ENCODE results near the gene ZYG11B. TPM values are rescaled to one million over a fixed set of nuclear protein-coding genes. Genes with fewer than 3 reads are reported as not detected.
"Not testable (repeated sequence)": the region's sequence is repeated elsewhere in the genome, so short reads cannot be mapped to it uniquely, and the experiment has no call there.

The ZYG11B gene
- polyA plus RNA-seq, 1 donor from 2014 or later, result 48.7 TPM

GRCh38 chr1:52727956-52728656 lies 1.9 kb downstream of the ZYG11B start:
- no peaks in the 10 kb centered on the region for H3K36me3 ChIP-seq (ENCODE audit: insufficient read depth, low read length)
- H4K20me1 ChIP-seq (ENCODE audit: insufficient read depth), result no peaks in the 10 kb centered on the region
- H2AFZ ChIP-seq (ENCODE audit: low read depth, low read length), result no peak overlapping the region
- H3K9me2 ChIP-seq (ENCODE audit: insufficient read depth, low read length), result no peaks in the 10 kb centered on the region
- peak overlapping the region; percentile 81 for H3K4me2 ChIP-seq (ENCODE audit: low read length)
- H3K79me2 ChIP-seq (replicated peaks; ENCODE audit: insufficient read depth, low read length), result peaks cover 54% of the 10 kb centered on the region
- H3K9me3 ChIP-seq (ENCODE audit: low read length), result no peaks in the 10 kb centered on the region
- TF ChIP-seq SMC3 (conservative IDR thresholded peaks at IDR 0.05; ENCODE audit: poor library complexity), result no peak
- TF ChIP-seq, protein P1, sequence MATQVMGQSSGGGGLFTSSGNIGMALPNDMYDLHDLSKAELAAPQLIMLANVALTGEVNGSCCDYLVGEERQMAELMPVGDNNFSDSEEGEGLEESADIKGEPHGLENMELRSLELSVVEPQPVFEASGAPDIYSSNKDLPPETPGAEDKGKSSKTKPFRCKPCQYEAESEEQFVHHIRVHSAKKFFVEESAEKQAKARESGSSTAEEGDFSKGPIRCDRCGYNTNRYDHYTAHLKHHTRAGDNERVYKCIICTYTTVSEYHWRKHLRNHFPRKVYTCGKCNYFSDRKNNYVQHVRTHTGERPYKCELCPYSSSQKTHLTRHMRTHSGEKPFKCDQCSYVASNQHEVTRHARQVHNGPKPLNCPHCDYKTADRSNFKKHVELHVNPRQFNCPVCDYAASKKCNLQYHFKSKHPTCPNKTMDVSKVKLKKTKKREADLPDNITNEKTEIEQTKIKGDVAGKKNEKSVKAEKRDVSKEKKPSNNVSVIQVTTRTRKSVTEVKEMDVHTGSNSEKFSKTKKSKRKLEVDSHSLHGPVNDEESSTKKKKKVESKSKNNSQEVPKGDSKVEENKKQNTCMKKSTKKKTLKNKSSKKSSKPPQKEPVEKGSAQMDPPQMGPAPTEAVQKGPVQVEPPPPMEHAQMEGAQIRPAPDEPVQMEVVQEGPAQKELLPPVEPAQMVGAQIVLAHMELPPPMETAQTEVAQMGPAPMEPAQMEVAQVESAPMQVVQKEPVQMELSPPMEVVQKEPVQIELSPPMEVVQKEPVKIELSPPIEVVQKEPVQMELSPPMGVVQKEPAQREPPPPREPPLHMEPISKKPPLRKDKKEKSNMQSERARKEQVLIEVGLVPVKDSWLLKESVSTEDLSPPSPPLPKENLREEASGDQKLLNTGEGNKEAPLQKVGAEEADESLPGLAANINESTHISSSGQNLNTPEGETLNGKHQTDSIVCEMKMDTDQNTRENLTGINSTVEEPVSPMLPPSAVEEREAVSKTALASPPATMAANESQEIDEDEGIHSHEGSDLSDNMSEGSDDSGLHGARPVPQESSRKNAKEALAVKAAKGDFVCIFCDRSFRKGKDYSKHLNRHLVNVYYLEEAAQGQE (IDR thresholded peaks at IDR 0.05; ENCODE audit: borderline replicate concordance), result no peak
- no peak for TF ChIP-seq POLR2AphosphoS5 (IDR thresholded peaks at IDR 0.05)
- H3K27ac ChIP-seq (ENCODE audit: low read length), result peak overlapping the region; percentile 89
- H3K27me3 ChIP-seq (ENCODE audit: insufficient read depth, low read depth, low read length), result no peaks in the 10 kb centered on the region
- H3K4me3 ChIP-seq (ENCODE audit: low read length), result peak overlapping the region; percentile 75
- H3F3A ChIP-seq (ENCODE audit: insufficient read depth, low read length, poor library complexity, severe bottlenecking), result no peaks in the 10 kb centered on the region
- H3K9ac ChIP-seq (ENCODE audit: low read length), result no peak overlapping the region

- H3K27me3 ChIP-seq (ENCODE audit: insufficient read depth, low read depth, low read length), result no peaks in the 10 kb centered on the region
- H2AFZ ChIP-seq (ENCODE audit: low read depth, low read length), result no peak overlapping the region
- no peaks in the 10 kb centered on the region for H3F3A ChIP-seq (ENCODE audit: insufficient read depth, low read length, poor library complexity, severe bottlenecking)
- no peaks in the 10 kb centered on the region for H3K36me3 ChIP-seq (ENCODE audit: insufficient read depth, low read length)
- no peaks in the 10 kb centered on the region for H3K9me2 ChIP-seq (ENCODE audit: insufficient read depth, low read length)
- H3K27ac ChIP-seq (ENCODE audit: low read length), result no peak overlapping the region
- H4K20me1 ChIP-seq (ENCODE audit: insufficient read depth), result no peaks in the 10 kb centered on the region
- peaks cover 68% of the 10 kb centered on the region for H3K79me2 ChIP-seq (replicated peaks; ENCODE audit: insufficient read depth, low read length)
- no peak overlapping the region for H3K4me3 ChIP-seq (ENCODE audit: low read length)
- H3K9me3 ChIP-seq (ENCODE audit: low read length), result no peaks in the 10 kb centered on the region
- no peak overlapping the region for H3K9ac ChIP-seq (ENCODE audit: low read length)
- no peak for TF ChIP-seq MXI1 (conservative IDR thresholded peaks at IDR 0.05; ENCODE audit: poor library complexity, severe bottlenecking)
- TF ChIP-seq SMC3 (conservative IDR thresholded peaks at IDR 0.05; ENCODE audit: poor library complexity), result no peak
- no peak for TF ChIP-seq POLR2AphosphoS5 (IDR thresholded peaks at IDR 0.05)
- TF ChIP-seq CTCF (IDR thresholded peaks at IDR 0.05; ENCODE audit: poor library complexity, severe bottlenecking), result no peak
- TF ChIP-seq, protein P1 (IDR thresholded peaks at IDR 0.05; ENCODE audit: borderline replicate concordance), result no peak
- TF ChIP-seq RAD21 (conservative IDR thresholded peaks at IDR 0.05), result no peak
- no peak for TF ChIP-seq EP300 (conservative IDR thresholded peaks at IDR 0.05; ENCODE audit: poor library complexity, severe bottlenecking)
- no peak for TF ChIP-seq TAF1 (IDR thresholded peaks at IDR 0.05; ENCODE audit: low read depth)
- no peak for TF ChIP-seq EZH2 (IDR thresholded peaks at IDR 0.05; ENCODE audit: borderline replicate concordance, insufficient read depth, low read length, poor library complexity, severe bottlenecking)
- H3K4me2 ChIP-seq (ENCODE audit: low read length), result no peak overlapping the region
These were observed 7.1 kb downstream of the ZYG11B start for GRCh38 chr1:52733368-52733767.

- not testable (repeated sequence) for H3K9me3 ChIP-seq (ENCODE audit: low read length); H3K4me3 ChIP-seq (ENCODE audit: low read length); H3K4me2 ChIP-seq (ENCODE audit: low read length); H3K27me3 ChIP-seq (ENCODE audit: insufficient read depth, low read depth, low read length); H3K36me3 ChIP-seq (ENCODE audit: insufficient read depth, low read length); H3K27ac ChIP-seq (ENCODE audit: low read length); H3K9ac ChIP-seq (ENCODE audit: low read length); H3F3A ChIP-seq (ENCODE audit: insufficient read depth, low read length, poor library complexity, severe bottlenecking); H3K9me2 ChIP-seq (ENCODE audit: insufficient read depth, low read length); H2AFZ ChIP-seq (ENCODE audit: low read depth, low read length); H4K20me1 ChIP-seq (ENCODE audit: insufficient read depth)
- peaks cover 57% of the 10 kb centered on the region for H3K79me2 ChIP-seq (replicated peaks; ENCODE audit: insufficient read depth, low read length)
These were observed 9.1 kb downstream of the ZYG11B start for GRCh38 chr1:52735371-52735770.

Measured in neural cell (in vitro differentiated cells).